Keratinocyte (primary cell): ENCODE data around the gene ITPR1. TPM values are rescaled to one million over a fixed set of nuclear protein-coding genes. Genes with fewer than 3 reads are reported as not detected.

ENCODE experiments used
- DNase-seq: peaks from one replicate; pipeline ENCODE4 v3.0.0-alpha.2; 2011; ENCODE audit warnings: low read depth, missing footprints, low spot score
- FAIRE-seq: peaks from 2 replicates; lab custom pipeline; 2011; peaks lifted over from hg19 to GRCh38; lab: Jason Lieb, UNC
- H2AFZ ChIP-seq: 2 replicates; pipeline ENCODE4 v1.6.0; 2012; ENCODE audit warnings: low read length, control low read depth, inconsistent platforms; ENCODE audit not compliant: control insufficient read depth
- H3K27ac ChIP-seq: 2 replicates; pipeline ENCODE4 v1.5.1; 2011; ENCODE audit warnings: low read length; ENCODE audit not compliant: control insufficient read depth, insufficient read depth
- H3K27me3 ChIP-seq: 3 replicates; pipeline ENCODE4 v1.6.0; 2011; ENCODE audit warnings: low read length; ENCODE audit not compliant: control insufficient read depth, insufficient read depth; ENCODE audit errors: extremely low read depth
- H3K36me3 ChIP-seq, 2 experiments: 2 replicates in 1 of 2; 3 replicates in 1 of 2; pipeline ENCODE4 v1.5.1; 2011; ENCODE audit warnings: low read length in 2 of 2, mild to moderate bottlenecking in 1 of 2; ENCODE audit not compliant: control insufficient read depth in 2 of 2, insufficient read depth in 2 of 2; ENCODE audit errors: extremely low read depth in 1 of 2
- H3K4me1 ChIP-seq: 3 replicates; pipeline ENCODE4 v1.5.1; 2011; ENCODE audit warnings: low read length; ENCODE audit not compliant: control insufficient read depth, insufficient read depth; ENCODE audit errors: extremely low read depth
- H3K4me2 ChIP-seq: 3 replicates; pipeline ENCODE4 v1.6.0; 2011; ENCODE audit warnings: low read depth, low read length; ENCODE audit not compliant: control insufficient read depth, insufficient read depth; ENCODE audit errors: extremely low read depth
- H3K4me3 ChIP-seq, 3 experiments: fragments of 200-600 bp in 1 of 3; sonication (generic) in 1 of 3; 2 replicates in 2 of 3; 3 replicates in 1 of 3; pipeline ENCODE4 v1.5.1; 2011 to 2016; ENCODE audit warnings: low read length in 3 of 3, mild to moderate bottlenecking in 3 of 3, control low read depth in 2 of 3, inconsistent platforms in 1 of 3, low read depth in 1 of 3, mixed read lengths in 1 of 3, mixed run types in 1 of 3, moderate library complexity in 1 of 3; ENCODE audit not compliant: control insufficient read depth in 2 of 3, insufficient read depth in 2 of 3; ENCODE audit errors: extremely low read depth in 1 of 3
- H3K79me2 ChIP-seq: 2 replicates; pipeline ENCODE4 v1.6.0; 2012; ENCODE audit warnings: low read length; ENCODE audit not compliant: control insufficient read depth, insufficient read depth
- H3K9ac ChIP-seq: 3 replicates; pipeline ENCODE4 v1.6.0; 2011; ENCODE audit warnings: low read length; ENCODE audit not compliant: control insufficient read depth, insufficient read depth; ENCODE audit errors: extremely low read depth
- H3K9me1 ChIP-seq: 3 replicates; pipeline ENCODE4 v1.6.0; 2011; ENCODE audit warnings: low read length; ENCODE audit not compliant: control insufficient read depth, insufficient read depth; ENCODE audit errors: extremely low read depth
- H3K9me3 ChIP-seq: 2 replicates; pipeline ENCODE4 v1.5.1; 2012; ENCODE audit warnings: low read depth, low read length; ENCODE audit not compliant: control insufficient read depth
- H4K20me1 ChIP-seq: 3 replicates; pipeline ENCODE4 v1.6.0; 2011; ENCODE audit warnings: low read length; ENCODE audit not compliant: control insufficient read depth, insufficient read depth; ENCODE audit errors: extremely low read depth
- CTCF ChIP-seq, 3 experiments: IDR thresholded peaks in 1 of 3; conservative IDR thresholded peaks in 1 of 3; optimal IDR thresholded peaks in 1 of 3; 2 replicates in 2 of 3; 3 replicates in 1 of 3; pipeline versions ENCODE3 to v1.5.1; 2011; ENCODE audit warnings: low read length in 3 of 3, mild to moderate bottlenecking in 3 of 3, moderate library complexity in 2 of 3, control low read depth in 1 of 3, inconsistent platforms in 1 of 3; ENCODE audit not compliant: insufficient read depth in 2 of 3; ENCODE audit errors: extremely low read depth in 1 of 3
- EZH2 ChIP-seq: IDR thresholded peaks from one replicate; pipeline ENCODE4 v1.6.1; 2012; ENCODE audit warnings: inconsistent platforms, mild to moderate bottlenecking, low read length, moderate library complexity
- dilution Hi-C: fragments of 300-500 bp; cut with MboI; formaldehyde crosslinking; loops from one replicate; pipeline ENCODE4 v1.7.0; 2020; ENCODE audit warnings: low sequenced_read_pairs; ENCODE audit not compliant: extremely low pct_ligation_motif_present
- polyA plus RNA-seq, 5 experiments: library from polyadenylated mRNA; depleted of rRNA in 3 of 5; stranded (reverse) in 3 of 5; stranded (forward) in 1 of 5; unstranded in 1 of 5; fragments of >200 nt; gene quantifications; 1 replicate in 1 of 5; 2 replicates in 3 of 5; 3 replicates in 1 of 5; pipeline versions ENCODE4 v1.2.1 to v1.2.3, GENCODE V29; 2011 to 2012; ENCODE audit warnings: missing spikeins in 2 of 5, low read depth in 1 of 5, low replicate concordance in 1 of 5

Gene ITPR1
- polyA plus RNA-seq, 1 donor (not counting 4 experiments of a cell fraction or from before 2014, with no cell fraction given) = 3.5 TPM

- no peak for TF ChIP-seq CTCF (optimal IDR thresholded peaks at IDR 0.05 in 1 of 3, IDR thresholded peaks at IDR 0.05 in 1 of 3, conservative IDR thresholded peaks at IDR 0.05 in 1 of 3; ENCODE audit: extremely low read depth in 1 of 3, insufficient read depth in 2 of 3, low read length in 3 of 3)
- no peak for TF ChIP-seq EZH2
- DNase-seq (no peak), FAIRE-seq (no peak)
- Histone ChIP-seq H3K36me3 (no peaks in the 10 kb centered on the region), H3K9me1 (no peaks in the 10 kb centered on the region), H3K9ac (no peak overlapping the region), H3K27ac (no peak overlapping the region), H3K79me2 (no peaks in the 10 kb centered on the region), H3K9me3 (no peaks in the 10 kb centered on the region), H3K4me3 (no peak overlapping the region), H3K27me3 (no peaks in the 10 kb centered on the region), H3K4me1 (peaks cover 29% of the 10 kb centered on the region), H2AFZ (no peak overlapping the region), H3K4me2 (no peak overlapping the region), H4K20me1 (no peaks in the 10 kb centered on the region)
- dilution Hi-C loops = no loop called here
These were observed 261.3 kb downstream of the ITPR1 start for GRCh38 chr3:4754180-4755086.

DNA sequence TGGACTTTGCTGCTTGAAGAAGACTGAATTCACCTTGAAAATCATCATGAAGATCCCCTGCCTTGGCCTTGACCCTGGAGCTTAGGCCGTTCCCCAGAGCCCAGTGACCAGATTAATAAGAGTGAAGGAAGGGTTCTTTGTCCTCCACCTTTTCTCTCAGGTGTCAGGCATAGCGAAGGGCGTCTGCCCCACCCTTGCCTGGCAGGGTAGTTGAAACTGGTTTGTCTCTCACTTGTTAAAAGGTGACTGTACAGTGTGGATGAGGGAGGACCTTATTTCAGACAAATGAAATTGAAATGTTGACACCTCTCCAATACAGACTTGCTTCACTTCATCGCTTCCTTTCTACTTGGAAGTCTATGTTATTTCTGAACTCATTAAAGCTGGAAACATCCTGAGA is 262.4 kb downstream of the ITPR1 start:
- Histone ChIP-seq H3K36me3 (no peaks in the 10 kb centered on the region), H3K27me3 (no peaks in the 10 kb centered on the region), H4K20me1 (no peaks in the 10 kb centered on the region), H3K27ac (no peak overlapping the region), H3K9me1 (no peaks in the 10 kb centered on the region), H3K9ac (no peak overlapping the region), H2AFZ (no peak overlapping the region), H3K4me3 (no peak overlapping the region), H3K9me3 (no peaks in the 10 kb centered on the region), H3K4me1 (peaks cover 22% of the 10 kb centered on the region), H3K4me2 (no peak overlapping the region), H3K79me2 (no peaks in the 10 kb centered on the region)
- FAIRE-seq (no peak), DNase-seq (no peak)
- dilution Hi-C loops = no loop called here
- TF ChIP-seq CTCF (optimal IDR thresholded peaks at IDR 0.05 in 1 of 3, IDR thresholded peaks at IDR 0.05 in 1 of 3, conservative IDR thresholded peaks at IDR 0.05 in 1 of 3; ENCODE audit: extremely low read depth in 1 of 3, insufficient read depth in 2 of 3, low read length in 3 of 3) = no peak
- no peak for TF ChIP-seq EZH2
